ENCODE measurements around the gene USP30. TPM values are rescaled to one million over a fixed set of nuclear protein-coding genes. Genes with fewer than 3 reads are reported as not detected.

USP30 gene
- total RNA-seq, 1 experiment from 2014 or later, result 6.9 TPM

DNA sequence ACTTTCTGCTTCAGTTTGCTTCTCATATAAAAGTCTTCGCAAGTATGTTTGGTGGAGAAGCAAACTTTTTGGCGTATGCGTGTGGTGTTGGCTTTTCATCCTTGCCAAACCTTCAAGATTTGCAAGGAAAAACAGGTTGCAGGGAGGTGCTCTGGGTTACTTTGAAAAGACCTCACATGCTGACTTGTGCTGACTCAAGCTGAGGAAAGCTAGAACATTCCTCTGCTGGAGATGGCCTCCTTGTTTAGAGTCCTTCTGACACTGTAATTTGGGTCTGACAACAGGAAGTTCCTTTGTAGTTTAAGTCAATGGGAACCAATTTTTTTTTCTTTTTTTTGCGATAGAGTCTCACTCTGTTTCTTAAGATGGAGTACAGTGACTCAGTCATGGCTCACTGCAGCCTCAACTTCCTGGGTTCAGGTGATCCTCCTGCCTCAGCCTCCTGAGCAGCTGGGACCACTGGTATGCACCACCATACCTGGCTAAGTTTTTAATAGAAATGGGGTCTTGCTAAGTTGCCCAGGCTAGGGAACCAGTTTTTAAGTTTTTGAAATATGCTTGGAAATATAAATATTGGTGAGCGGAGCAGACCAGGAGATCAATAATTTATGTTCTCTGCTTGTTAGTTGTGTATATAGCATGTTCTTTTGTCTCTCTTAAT is 61.4 kb downstream of the USP30 start:
- Mint-ChIP-seq H3K4me1 (peaks cover 21% of the 10 kb centered on the region), H3K9me3 (no peaks in the 10 kb centered on the region; the same call in 1 of the 2 replicates), H3K36me3 (peaks cover 9% of the 10 kb centered on the region; the same call in 1 of the 2 replicates), H3K4me3 (no peak overlapping the region), H3K27ac (no peak overlapping the region), H3K27me3 (ENCODE audit: low read depth) (no peaks in the 10 kb centered on the region)
- CTCF ChIA-PET, result no interaction called here
- ATAC-seq (no peak), DNase-seq (ENCODE audit: low spot score) (no peak)
- TF ChIP-seq, protein P1, sequence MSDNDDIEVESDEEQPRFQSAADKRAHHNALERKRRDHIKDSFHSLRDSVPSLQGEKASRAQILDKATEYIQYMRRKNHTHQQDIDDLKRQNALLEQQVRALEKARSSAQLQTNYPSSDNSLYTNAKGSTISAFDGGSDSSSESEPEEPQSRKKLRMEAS (CRISPR knock-in tag; IDR thresholded peaks at IDR 0.05), result no peak
- TF ChIP-seq ZNF423 (CRISPR knock-in tag; IDR thresholded peaks at IDR 0.05), result no peak
- no peak for TF ChIP-seq ZNF671 (CRISPR knock-in tag; IDR thresholded peaks at IDR 0.05)
- TF ChIP-seq SMAD4 (CRISPR knock-in tag; IDR thresholded peaks at IDR 0.05), result no peak
- TF ChIP-seq CREB1 (CRISPR knock-in tag; IDR thresholded peaks at IDR 0.05), result no peak
- TF ChIP-seq, protein P2, sequence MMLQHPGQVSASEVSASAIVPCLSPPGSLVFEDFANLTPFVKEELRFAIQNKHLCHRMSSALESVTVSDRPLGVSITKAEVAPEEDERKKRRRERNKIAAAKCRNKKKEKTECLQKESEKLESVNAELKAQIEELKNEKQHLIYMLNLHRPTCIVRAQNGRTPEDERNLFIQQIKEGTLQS (CRISPR knock-in tag; conservative IDR thresholded peaks at IDR 0.05), result no peak
- no peak for TF ChIP-seq SP1 (CRISPR knock-in tag; conservative IDR thresholded peaks at IDR 0.05)
- TF ChIP-seq ZBTB21 (CRISPR knock-in tag; IDR thresholded peaks at IDR 0.05; ENCODE audit: borderline replicate concordance), result no peak
- TF ChIP-seq GRHL2 (CRISPR knock-in tag; IDR thresholded peaks at IDR 0.05; ENCODE audit: insufficient replicate concordance, severe bottlenecking), result no peak
- POLR2A ChIA-PET, result no interaction called here

DNA sequence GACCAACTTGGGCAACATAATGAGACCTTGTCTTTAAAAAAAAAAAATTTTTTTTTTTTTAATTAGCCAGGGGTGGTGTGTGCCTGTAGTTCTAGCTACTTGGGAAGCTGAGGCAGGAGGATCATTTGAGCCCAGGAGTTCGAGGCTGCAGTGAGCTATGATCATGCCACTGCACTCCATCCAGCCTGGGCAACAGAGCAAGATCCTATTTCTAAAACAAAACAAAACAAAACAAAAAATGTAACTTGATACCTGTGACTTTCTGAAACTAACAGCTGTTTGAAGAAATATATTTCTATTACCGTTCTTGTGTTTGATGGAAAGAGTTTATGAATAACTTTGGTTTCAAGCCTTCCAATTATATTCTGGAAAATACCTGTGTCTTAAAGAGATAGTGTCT is 62.3 kb downstream of the USP30 start:
- no peak overlapping the region for H3K4me3 Mint-ChIP-seq
- peaks cover 4% of the 10 kb centered on the region; the same call in 1 of the 2 replicates for H3K36me3 Mint-ChIP-seq
- H3K4me1 Mint-ChIP-seq, result peaks cover 21% of the 10 kb centered on the region
- CTCF ChIA-PET, result no interaction called here
- no peak for ATAC-seq
- no peak overlapping the region for H3K27ac Mint-ChIP-seq
- no peaks in the 10 kb centered on the region; the same call in 1 of the 2 replicates for H3K9me3 Mint-ChIP-seq
- H3K27me3 Mint-ChIP-seq (ENCODE audit: low read depth), result no peaks in the 10 kb centered on the region
- POLR2A ChIA-PET, result no interaction called here
- DNase-seq (ENCODE audit: low spot score), result no peak
- TF ChIP-seq ZNF121 (CRISPR knock-in tag; IDR thresholded peaks at IDR 0.05) (0 out of 2 replicates have a peak, but pooled peaks have one; percentile 43), SMAD4 (CRISPR knock-in tag; IDR thresholded peaks at IDR 0.05) (no peak), OVOL2 (CRISPR knock-in tag; IDR thresholded peaks at IDR 0.05; ENCODE audit: borderline replicate concordance) (no peak)
- TF ChIP-seq, protein P3, sequence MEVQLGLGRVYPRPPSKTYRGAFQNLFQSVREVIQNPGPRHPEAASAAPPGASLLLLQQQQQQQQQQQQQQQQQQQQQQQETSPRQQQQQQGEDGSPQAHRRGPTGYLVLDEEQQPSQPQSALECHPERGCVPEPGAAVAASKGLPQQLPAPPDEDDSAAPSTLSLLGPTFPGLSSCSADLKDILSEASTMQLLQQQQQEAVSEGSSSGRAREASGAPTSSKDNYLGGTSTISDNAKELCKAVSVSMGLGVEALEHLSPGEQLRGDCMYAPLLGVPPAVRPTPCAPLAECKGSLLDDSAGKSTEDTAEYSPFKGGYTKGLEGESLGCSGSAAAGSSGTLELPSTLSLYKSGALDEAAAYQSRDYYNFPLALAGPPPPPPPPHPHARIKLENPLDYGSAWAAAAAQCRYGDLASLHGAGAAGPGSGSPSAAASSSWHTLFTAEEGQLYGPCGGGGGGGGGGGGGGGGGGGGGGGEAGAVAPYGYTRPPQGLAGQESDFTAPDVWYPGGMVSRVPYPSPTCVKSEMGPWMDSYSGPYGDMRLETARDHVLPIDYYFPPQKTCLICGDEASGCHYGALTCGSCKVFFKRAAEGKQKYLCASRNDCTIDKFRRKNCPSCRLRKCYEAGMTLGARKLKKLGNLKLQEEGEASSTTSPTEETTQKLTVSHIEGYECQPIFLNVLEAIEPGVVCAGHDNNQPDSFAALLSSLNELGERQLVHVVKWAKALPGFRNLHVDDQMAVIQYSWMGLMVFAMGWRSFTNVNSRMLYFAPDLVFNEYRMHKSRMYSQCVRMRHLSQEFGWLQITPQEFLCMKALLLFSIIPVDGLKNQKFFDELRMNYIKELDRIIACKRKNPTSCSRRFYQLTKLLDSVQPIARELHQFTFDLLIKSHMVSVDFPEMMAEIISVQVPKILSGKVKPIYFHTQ (CRISPR knock-in tag; IDR thresholded peaks at IDR 0.05), result no peak
- TF ChIP-seq, protein P4, sequence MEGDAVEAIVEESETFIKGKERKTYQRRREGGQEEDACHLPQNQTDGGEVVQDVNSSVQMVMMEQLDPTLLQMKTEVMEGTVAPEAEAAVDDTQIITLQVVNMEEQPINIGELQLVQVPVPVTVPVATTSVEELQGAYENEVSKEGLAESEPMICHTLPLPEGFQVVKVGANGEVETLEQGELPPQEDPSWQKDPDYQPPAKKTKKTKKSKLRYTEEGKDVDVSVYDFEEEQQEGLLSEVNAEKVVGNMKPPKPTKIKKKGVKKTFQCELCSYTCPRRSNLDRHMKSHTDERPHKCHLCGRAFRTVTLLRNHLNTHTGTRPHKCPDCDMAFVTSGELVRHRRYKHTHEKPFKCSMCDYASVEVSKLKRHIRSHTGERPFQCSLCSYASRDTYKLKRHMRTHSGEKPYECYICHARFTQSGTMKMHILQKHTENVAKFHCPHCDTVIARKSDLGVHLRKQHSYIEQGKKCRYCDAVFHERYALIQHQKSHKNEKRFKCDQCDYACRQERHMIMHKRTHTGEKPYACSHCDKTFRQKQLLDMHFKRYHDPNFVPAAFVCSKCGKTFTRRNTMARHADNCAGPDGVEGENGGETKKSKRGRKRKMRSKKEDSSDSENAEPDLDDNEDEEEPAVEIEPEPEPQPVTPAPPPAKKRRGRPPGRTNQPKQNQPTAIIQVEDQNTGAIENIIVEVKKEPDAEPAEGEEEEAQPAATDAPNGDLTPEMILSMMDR (IDR thresholded peaks at IDR 0.05), result no peak
- TF ChIP-seq, protein P5, sequence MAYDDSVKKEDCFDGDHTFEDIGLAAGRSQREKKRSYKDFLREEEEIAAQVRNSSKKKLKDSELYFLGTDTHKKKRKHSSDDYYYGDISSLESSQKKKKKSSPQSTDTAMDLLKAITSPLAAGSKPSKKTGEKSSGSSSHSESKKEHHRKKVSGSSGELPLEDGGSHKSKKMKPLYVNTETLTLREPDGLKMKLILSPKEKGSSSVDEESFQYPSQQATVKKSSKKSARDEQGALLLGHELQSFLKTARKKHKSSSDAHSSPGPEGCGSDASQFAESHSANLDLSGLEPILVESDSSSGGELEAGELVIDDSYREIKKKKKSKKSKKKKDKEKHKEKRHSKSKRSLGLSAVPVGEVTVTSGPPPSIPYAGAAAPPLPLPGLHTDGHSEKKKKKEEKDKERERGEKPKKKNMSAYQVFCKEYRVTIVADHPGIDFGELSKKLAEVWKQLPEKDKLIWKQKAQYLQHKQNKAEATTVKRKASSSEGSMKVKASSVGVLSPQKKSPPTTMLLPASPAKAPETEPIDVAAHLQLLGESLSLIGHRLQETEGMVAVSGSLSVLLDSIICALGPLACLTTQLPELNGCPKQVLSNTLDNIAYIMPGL (CRISPR knock-in tag; IDR thresholded peaks at IDR 0.05), result no peak

DNA sequence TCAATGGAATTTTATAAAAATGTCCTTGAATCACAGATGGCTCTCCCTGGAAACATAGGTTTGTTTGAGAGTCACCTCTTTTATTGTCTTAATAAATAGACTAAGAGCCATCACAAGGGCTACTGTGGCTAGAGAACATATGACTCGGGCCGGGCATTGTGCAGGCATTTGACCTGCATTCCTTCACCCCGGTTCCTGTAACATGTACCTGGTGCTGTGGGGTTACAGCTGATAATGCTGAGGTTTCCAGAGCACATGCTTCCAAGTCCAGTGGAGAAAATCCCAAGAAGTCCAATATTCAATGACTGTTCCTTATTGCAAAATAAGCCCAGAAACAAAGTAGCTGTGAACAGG is 63.0 kb downstream of the USP30 start:
- DNase-seq (ENCODE audit: low spot score), result no peak
- H3K36me3 Mint-ChIP-seq, result no peaks in the 10 kb centered on the region; the same call in 1 of the 2 replicates
- CTCF ChIA-PET, result interaction anchor here (1.0 kb wide), 2 partner anchors 19 to 279 kb away, joined by 3 read pairs; no protein-coding TSS in a partner anchor
- peaks cover 18% of the 10 kb centered on the region for H3K4me1 Mint-ChIP-seq
- no peak overlapping the region for H3K27ac Mint-ChIP-seq
- no peak overlapping the region for H3K4me3 Mint-ChIP-seq
- no peaks in the 10 kb centered on the region; the same call in 1 of the 2 replicates for H3K9me3 Mint-ChIP-seq
- POLR2A ChIA-PET, result no interaction called here
- no peak for ATAC-seq
- H3K27me3 Mint-ChIP-seq (ENCODE audit: low read depth), result no peaks in the 10 kb centered on the region
- TF ChIP-seq, protein P6, sequence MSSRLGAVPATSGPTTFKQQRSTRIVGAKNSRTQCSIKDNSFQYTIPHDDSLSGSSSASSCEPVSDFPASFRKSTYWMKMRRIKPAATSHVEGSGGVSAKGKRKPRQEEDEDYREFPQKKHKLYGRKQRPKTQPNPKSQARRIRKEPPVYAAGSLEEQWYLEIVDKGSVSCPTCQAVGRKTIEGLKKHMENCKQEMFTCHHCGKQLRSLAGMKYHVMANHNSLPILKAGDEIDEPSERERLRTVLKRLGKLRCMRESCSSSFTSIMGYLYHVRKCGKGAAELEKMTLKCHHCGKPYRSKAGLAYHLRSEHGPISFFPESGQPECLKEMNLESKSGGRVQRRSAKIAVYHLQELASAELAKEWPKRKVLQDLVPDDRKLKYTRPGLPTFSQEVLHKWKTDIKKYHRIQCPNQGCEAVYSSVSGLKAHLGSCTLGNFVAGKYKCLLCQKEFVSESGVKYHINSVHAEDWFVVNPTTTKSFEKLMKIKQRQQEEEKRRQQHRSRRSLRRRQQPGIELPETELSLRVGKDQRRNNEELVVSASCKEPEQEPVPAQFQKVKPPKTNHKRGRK (CRISPR knock-in tag; IDR thresholded peaks at IDR 0.05; ENCODE audit: borderline replicate concordance), result no peak
- TF ChIP-seq, protein P4 (IDR thresholded peaks at IDR 0.05), result no peak
- TF ChIP-seq SMAD3 (CRISPR knock-in tag; IDR thresholded peaks at IDR 0.05; ENCODE audit: borderline replicate concordance), result no peak
- TF ChIP-seq, protein P7, sequence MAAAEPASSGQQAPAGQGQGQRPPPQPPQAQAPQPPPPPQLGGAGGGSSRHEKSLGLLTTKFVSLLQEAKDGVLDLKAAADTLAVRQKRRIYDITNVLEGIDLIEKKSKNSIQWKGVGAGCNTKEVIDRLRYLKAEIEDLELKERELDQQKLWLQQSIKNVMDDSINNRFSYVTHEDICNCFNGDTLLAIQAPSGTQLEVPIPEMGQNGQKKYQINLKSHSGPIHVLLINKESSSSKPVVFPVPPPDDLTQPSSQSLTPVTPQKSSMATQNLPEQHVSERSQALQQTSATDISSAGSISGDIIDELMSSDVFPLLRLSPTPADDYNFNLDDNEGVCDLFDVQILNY (CRISPR knock-in tag; IDR thresholded peaks at IDR 0.05), result no peak
- TF ChIP-seq, protein P8, sequence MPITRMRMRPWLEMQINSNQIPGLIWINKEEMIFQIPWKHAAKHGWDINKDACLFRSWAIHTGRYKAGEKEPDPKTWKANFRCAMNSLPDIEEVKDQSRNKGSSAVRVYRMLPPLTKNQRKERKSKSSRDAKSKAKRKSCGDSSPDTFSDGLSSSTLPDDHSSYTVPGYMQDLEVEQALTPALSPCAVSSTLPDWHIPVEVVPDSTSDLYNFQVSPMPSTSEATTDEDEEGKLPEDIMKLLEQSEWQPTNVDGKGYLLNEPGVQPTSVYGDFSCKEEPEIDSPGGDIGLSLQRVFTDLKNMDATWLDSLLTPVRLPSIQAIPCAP (CRISPR knock-in tag; IDR thresholded peaks at IDR 0.05), result no peak
- no peak for TF ChIP-seq ZNF423 (CRISPR knock-in tag; IDR thresholded peaks at IDR 0.05)

Measured in WTC11 (cell line).